Stimulated activated naive B cell treated with anti-CD40 and anti-IgM and Interleukin-4, amounts not matched to agents 10 μg/mL and 1 μg/mL and 100 μg/mL, for 72 hours (primary cell): ENCODE measurements around the gene KRT9.

Source experiments
- ATAC-seq, 2 donors: fragments of 150-1000 bp; cut with Tn5 transposase; replicated peaks; 2 replicates each; pipeline ENCODE4 v1.10.0; 2021; ENCODE audit warnings: moderate library complexity in 1 of 2
- DNase-seq: peaks from one replicate; pipeline ENCODE4 v3.0.0; 2021
- H3K27ac Mint-ChIP-seq: one replicate; pipeline ENCODE4 v1.8.0; 2022; ENCODE audit warnings: mild to moderate bottlenecking, mixed read lengths
- H3K27me3 Mint-ChIP-seq, 2 donors: one replicate each; pipeline ENCODE4 v1.8.0; 2022; ENCODE audit warnings: mixed read lengths in 2 of 2
- H3K36me3 Mint-ChIP-seq, 2 donors: one replicate each; pipeline ENCODE4 v1.8.0; 2022; ENCODE audit warnings: mixed read lengths in 2 of 2, mild to moderate bottlenecking in 1 of 2
- H3K4me1 Mint-ChIP-seq, 2 donors: one replicate each; pipeline ENCODE4 v1.8.0; 2022; ENCODE audit warnings: mixed read lengths in 2 of 2, mild to moderate bottlenecking in 1 of 2
- H3K4me3 Mint-ChIP-seq, 2 donors: one replicate each; pipeline ENCODE4 v1.8.0; 2022; ENCODE audit warnings: mild to moderate bottlenecking in 2 of 2, mixed read lengths in 2 of 2, moderate library complexity in 1 of 2
- H3K9me3 Mint-ChIP-seq, 2 donors: one replicate each; pipeline ENCODE4 v1.8.0; 2022; ENCODE audit warnings: mixed read lengths in 2 of 2, mild to moderate bottlenecking in 1 of 2

Gene KRT9

GRCh38 chr17:41539071-41539492 lies 32.8 kb downstream of the KRT9 start:
- Mint-ChIP-seq H3K4me1 (no peaks in the 10 kb centered on the region), H3K27ac (no peak overlapping the region), H3K27me3 (peaks cover 34 to 42% of the 10 kb centered on the region in 2 donors), H3K36me3 (no peaks in the 10 kb centered on the region), H3K9me3 (no peaks in the 10 kb centered on the region), H3K4me3 (no peak overlapping the region)
- DNase-seq (no peak), ATAC-seq (no peak)

- no peaks in the 10 kb centered on the region for H3K36me3 Mint-ChIP-seq
- no peaks in the 10 kb centered on the region for H3K4me1 Mint-ChIP-seq
- DNase-seq (no peak), ATAC-seq (no peak)
- no peak overlapping the region for H3K27ac Mint-ChIP-seq
- no peaks in the 10 kb centered on the region for H3K9me3 Mint-ChIP-seq
- H3K27me3 Mint-ChIP-seq, result peaks cover 38 to 42% of the 10 kb centered on the region in 2 donors
- H3K4me3 Mint-ChIP-seq, result no peak overlapping the region
These were observed 33.3 kb downstream of the KRT9 start for GRCh38 chr17:41538565-41538991.

- no peaks in the 10 kb centered on the region for H3K36me3 Mint-ChIP-seq
- H3K27me3 Mint-ChIP-seq, result peaks cover 42 to 47% of the 10 kb centered on the region in 2 donors
- no peak overlapping the region for H3K4me3 Mint-ChIP-seq
- H3K27ac Mint-ChIP-seq, result no peak overlapping the region
- DNase-seq (no peak), ATAC-seq (no peak)
- no peaks in the 10 kb centered on the region for H3K4me1 Mint-ChIP-seq
- H3K9me3 Mint-ChIP-seq, result no peaks in the 10 kb centered on the region
These were observed 33.9 kb downstream of the KRT9 start for GRCh38 chr17:41537990-41538389.

GRCh38 chr17:41537614-41537954 lies 34.3 kb downstream of the KRT9 start:
- ATAC-seq (no peak), DNase-seq (no peak)
- Mint-ChIP-seq H3K27me3 (peaks cover 46 to 51% of the 10 kb centered on the region in 2 donors), H3K9me3 (no peaks in the 10 kb centered on the region), H3K4me1 (no peaks in the 10 kb centered on the region), H3K4me3 (no peak overlapping the region), H3K27ac (no peak overlapping the region), H3K36me3 (no peaks in the 10 kb centered on the region)

GRCh38 chr17:41536741-41537613 lies 34.9 kb downstream of the KRT9 start:
- no peaks in the 10 kb centered on the region for H3K9me3 Mint-ChIP-seq
- peaks cover 53 to 57% of the 10 kb centered on the region in 2 donors for H3K27me3 Mint-ChIP-seq
- no peak for DNase-seq
- ATAC-seq, result no peak
- H3K27ac Mint-ChIP-seq, result no peak overlapping the region
- no peaks in the 10 kb centered on the region for H3K4me1 Mint-ChIP-seq
- no peak overlapping the region for H3K4me3 Mint-ChIP-seq
- H3K36me3 Mint-ChIP-seq, result no peaks in the 10 kb centered on the region

- H3K27ac Mint-ChIP-seq, result no peak overlapping the region
- H3K4me1 Mint-ChIP-seq, result no peaks in the 10 kb centered on the region
- DNase-seq (no peak), ATAC-seq (no peak)
- H3K9me3 Mint-ChIP-seq, result no peaks in the 10 kb centered on the region
- peaks cover 61 to 63% of the 10 kb centered on the region in 2 donors for H3K27me3 Mint-ChIP-seq
- H3K4me3 Mint-ChIP-seq, result no peak overlapping the region
- H3K36me3 Mint-ChIP-seq, result no peaks in the 10 kb centered on the region
These were observed 35.9 kb downstream of the KRT9 start for GRCh38 chr17:41535764-41536481.

GRCh38 chr17:41534899-41535546 lies 36.8 kb downstream of the KRT9 start:
- no peak overlapping the region for H3K4me3 Mint-ChIP-seq
- no peak overlapping the region for H3K27ac Mint-ChIP-seq
- H3K4me1 Mint-ChIP-seq, result no peaks in the 10 kb centered on the region
- H3K27me3 Mint-ChIP-seq, result peaks cover 67 to 72% of the 10 kb centered on the region in 2 donors
- H3K9me3 Mint-ChIP-seq, result no peaks in the 10 kb centered on the region
- ATAC-seq (no peak), DNase-seq (no peak)
- no peaks in the 10 kb centered on the region for H3K36me3 Mint-ChIP-seq

- no peaks in the 10 kb centered on the region for H3K9me3 Mint-ChIP-seq
These were observed 38.2 kb downstream of the KRT9 start for GRCh38 chr17:41533613-41534012.

GRCh38 chr17:41532947-41533570 lies 38.8 kb downstream of the KRT9 start:
- H3K27me3 Mint-ChIP-seq, result peaks cover 80 to 86% of the 10 kb centered on the region in 2 donors
- no peak overlapping the region for H3K27ac Mint-ChIP-seq
- no peaks in the 10 kb centered on the region for H3K36me3 Mint-ChIP-seq
- DNase-seq (no peak), ATAC-seq (no peak)
- no peaks in the 10 kb centered on the region for H3K9me3 Mint-ChIP-seq
- peaks cover 6% of the 10 kb centered on the region in 2 donors for H3K4me1 Mint-ChIP-seq
- H3K4me3 Mint-ChIP-seq, result no peak overlapping the region

More at GRCh38 chr17:41533613-41534012, 38.2 kb downstream of the KRT9 start:
- DNase-seq, result no peak
- H3K36me3 Mint-ChIP-seq, result no peaks in the 10 kb centered on the region
- ATAC-seq, result no peak
- no peak overlapping the region for H3K27ac Mint-ChIP-seq
- no peak overlapping the region for H3K4me3 Mint-ChIP-seq
- H3K27me3 Mint-ChIP-seq, result peaks cover 77 to 84% of the 10 kb centered on the region in 2 donors
- H3K4me1 Mint-ChIP-seq, result peaks cover under 1 to 4% of the 10 kb centered on the region in 2 donors

GRCh38 chr17:41531993-41532392 lies 39.9 kb downstream of the KRT9 start:
- H3K4me3 Mint-ChIP-seq, result no peak overlapping the region
- H3K4me1 Mint-ChIP-seq, result peaks cover 13 to 17% of the 10 kb centered on the region in 2 donors
- no peaks in the 10 kb centered on the region for H3K9me3 Mint-ChIP-seq

GRCh38 chr17:41530062-41531048 lies 41.5 kb downstream of the KRT9 start:
- Mint-ChIP-seq H3K9me3 (no peaks in the 10 kb centered on the region), H3K27ac (no peak overlapping the region), H3K27me3 (peaks cover 74 to 86% of the 10 kb centered on the region in 2 donors), H3K36me3 (no peaks in the 10 kb centered on the region), H3K4me3 (no peak overlapping the region), H3K4me1 (peaks cover 14 to 20% of the 10 kb centered on the region in 2 donors)
- DNase-seq (no peak), ATAC-seq (no peak)

More at GRCh38 chr17:41531993-41532392, 39.9 kb downstream of the KRT9 start:
- Mint-ChIP-seq H3K36me3 (no peaks in the 10 kb centered on the region), H3K27ac (no peak overlapping the region), H3K27me3 (peaks cover 80 to 87% of the 10 kb centered on the region in 2 donors)
- DNase-seq, result no peak
- no peak for ATAC-seq

GRCh38 chr17:41529491-41529915 lies 42.4 kb downstream of the KRT9 start:
- Mint-ChIP-seq H3K4me1 (peaks cover 14 to 20% of the 10 kb centered on the region in 2 donors), H3K27me3 (peaks cover 76 to 84% of the 10 kb centered on the region in 2 donors), H3K27ac (no peak overlapping the region), H3K4me3 (no peak overlapping the region), H3K9me3 (no peaks in the 10 kb centered on the region), H3K36me3 (no peaks in the 10 kb centered on the region)
- no peak for ATAC-seq
- no peak for DNase-seq

GRCh38 chr17:41528959-41529353 lies 42.9 kb downstream of the KRT9 start:
- Mint-ChIP-seq H3K4me3 (no peak overlapping the region), H3K27ac (no peak overlapping the region), H3K9me3 (no peaks in the 10 kb centered on the region), H3K36me3 (no peaks in the 10 kb centered on the region), H3K4me1 (peaks cover 14 to 20% of the 10 kb centered on the region in 2 donors), H3K27me3 (peaks cover 79 to 85% of the 10 kb centered on the region in 2 donors)
- ATAC-seq (no peak), DNase-seq (no peak)
